Measurements from ENCODE around the gene CDC42EP4.

- TF ChIP-seq CTCF (conservative IDR thresholded peaks at IDR 0.05 in 1 of 2, IDR thresholded peaks at IDR 0.05 in 1 of 2; ENCODE audit: low read depth in 1 of 2, low read length in 2 of 2) (no peak), EZH2 (IDR thresholded peaks at IDR 0.05; ENCODE audit: low read length, missing control alignments) (no peak)
Observed at GRCh38 chr17:73349647-73350046, 37.8 kb upstream of the CDC42EP4 start.

All from fibroblast of lung (primary cell).